K562 (cell line): ENCODE data around the gene CLCN6. TPM values are rescaled to one million over a fixed set of nuclear protein-coding genes. Genes with fewer than 3 reads are reported as not detected.

ENCODE experiments used
- ATAC-seq: fragments of 200-7000 bp; cut with Tn5 transposase; 3 replicates; pipeline ENCODE4 v1.9.1; 2020; ENCODE audit warnings: moderate library complexity
- BruUV-seq: library from RNA; stranded (reverse); fragments of 400-500 nt; replicated peaks from 2 replicates; lab custom pipeline; 2021; lab: Mats Ljungman, UMichigan
- CTCF ChIA-PET: fragments of 300-600 bp; formaldehyde crosslinking; extraction: SDS; loops from one replicate; lab custom pipeline; 2021; ENCODE audit warnings: low intra/inter-chr PET ratio; lab: Yijun Ruan, JAX
- POLR2A ChIA-PET: fragments of 300-600, 350-650 bp; sonication (Branson Sonifier 250); formaldehyde crosslinking; extraction: SDS; loops from one replicate; lab custom pipeline; 2021; ENCODE audit warnings: antibody characterized with exemption, inconsistent platforms; lab: Yijun Ruan, JAX
- DNase-seq, 4 experiments: peaks; one replicate each; pipeline versions ENCODE4 v3.0.0 to v3.0.0-alpha.2; 2011 to 2018; ENCODE audit warnings: low spot score in 3 of 4, mixed read lengths in 3 of 4; ENCODE audit errors: extremely low read depth in 1 of 4
- FAIRE-seq: peaks from 2 replicates; lab custom pipeline; 2011; peaks lifted over from hg19 to GRCh38; lab: Jason Lieb, UNC
- H2AFZ ChIP-seq: 2 replicates; pipeline ENCODE4 v1.6.0; 2011; ENCODE audit warnings: low read depth, low read length, control low read depth, inconsistent platforms
- H3K27ac ChIP-seq: fragments of 200-600 bp; 3 replicates; pipeline ENCODE4 v1.8.0; 2011; ENCODE audit warnings: low read depth, mild to moderate bottlenecking, control low read depth, inconsistent platforms, low read length, moderate library complexity, mixed read lengths; ENCODE audit errors: extremely low read depth
- H3K27me3 ChIP-seq, 2 experiments: fragments of 300-600 bp in 1 of 2; 2 replicates in 1 of 2; 3 replicates in 1 of 2; pipeline versions ENCODE4 v1.6.0 to v1.8.0; 2011; ENCODE audit warnings: inconsistent platforms in 2 of 2, low read length in 2 of 2, mild to moderate bottlenecking in 1 of 2, mixed read lengths in 1 of 2, moderate library complexity in 1 of 2; ENCODE audit not compliant: control insufficient read depth in 2 of 2, insufficient read depth in 2 of 2
- H3K36me3 ChIP-seq: fragments of 300-600 bp; 3 replicates; pipeline ENCODE4 v1.8.0; 2011; ENCODE audit warnings: mild to moderate bottlenecking, low read length, inconsistent platforms; ENCODE audit not compliant: control insufficient read depth, insufficient read depth
- H3K4me1 ChIP-seq, 2 experiments: fragments of 200-600 bp in 1 of 2; replicated peaks in 1 of 2; 2 replicates in 1 of 2; 3 replicates in 1 of 2; pipeline versions ENCODE4 v1.5.1 to v1.8.0; 2011; ENCODE audit warnings: inconsistent platforms in 2 of 2, low read length in 2 of 2, mild to moderate bottlenecking in 1 of 2, mixed read lengths in 1 of 2, moderate library complexity in 1 of 2; ENCODE audit not compliant: control insufficient read depth in 2 of 2, insufficient read depth in 2 of 2
- H3K4me2 ChIP-seq: 2 replicates; pipeline ENCODE4 v1.6.1; 2011; ENCODE audit warnings: low read length, control low read depth, inconsistent platforms, mixed read lengths; ENCODE audit not compliant: insufficient read depth
- H3K4me3 ChIP-seq: fragments of 200-600 bp; sonication (generic), shearing (Covaris generic); 2 replicates; pipeline ENCODE4 v1.5.1; 2016; ENCODE audit warnings: control low read depth, inconsistent platforms
- H3K79me2 ChIP-seq: fragments of 200-600 bp; 3 replicates; pipeline ENCODE4 v1.8.0; 2011; ENCODE audit warnings: low read length, inconsistent platforms; ENCODE audit not compliant: control insufficient read depth, insufficient read depth
- H3K9ac ChIP-seq, 2 experiments: 2 replicates each; pipeline versions ENCODE4 v1.6.0 to v1.6.1; 2011; ENCODE audit warnings: low read depth in 2 of 2, low read length in 2 of 2, control low read depth in 1 of 2, inconsistent platforms in 1 of 2, mild to moderate bottlenecking in 1 of 2, mixed read lengths in 1 of 2; ENCODE audit not compliant: insufficient read depth in 1 of 2
- H3K9me1 ChIP-seq: one replicate; pipeline ENCODE4 v1.6.0; 2011; ENCODE audit warnings: inconsistent platforms, mild to moderate bottlenecking, low read length, moderate library complexity; ENCODE audit not compliant: control insufficient read depth, insufficient read depth
- H3K9me3 ChIP-seq: replicated peaks from 2 replicates; pipeline ENCODE4 v1.5.1; 2011; ENCODE audit warnings: low read depth, low read length, inconsistent platforms; ENCODE audit not compliant: control insufficient read depth, insufficient read depth
- H4K20me1 ChIP-seq: replicated peaks from 2 replicates; pipeline ENCODE4 v1.6.1; 2011; ENCODE audit warnings: low read length, inconsistent platforms, mixed read lengths; ENCODE audit not compliant: control insufficient read depth, insufficient read depth
- FOXA3 ChIP-seq, 2 experiments: fragments of 450-650 bp in 1 of 2; sonication (generic) in 1 of 2; formaldehyde crosslinking; IDR thresholded peaks in 1 of 2; conservative IDR thresholded peaks in 1 of 2; 2 replicates each; pipeline versions ENCODE4 v1.4.0 to v1.8.0; 2020 to 2022; ENCODE audit warnings: mild to moderate bottlenecking in 2 of 2, missing genetic modification reagents in 1 of 2
- NR1H2 ChIP-seq: sonication (generic); formaldehyde crosslinking; IDR thresholded peaks from 2 replicates; pipeline ENCODE4 v1.4.0; 2020; ENCODE audit warnings: mild to moderate bottlenecking, missing genetic modification reagents
- PML ChIP-seq: IDR thresholded peaks from 2 replicates; pipeline ENCODE4 v1.6.1; 2012; ENCODE audit warnings: low read length, inconsistent platforms
- POLR2AphosphoS2 ChIP-seq: IDR thresholded peaks from 2 replicates; pipeline ENCODE4 v1.6.1; 2012; ENCODE audit warnings: low read length, improper control_type of control experiment
- ZBED1 ChIP-seq: IDR thresholded peaks from 2 replicates; pipeline ENCODE4 v1.6.1; 2014
- ZBTB49 ChIP-seq: sonication (generic); formaldehyde crosslinking; IDR thresholded peaks from 2 replicates; pipeline ENCODE4 v1.8.0; 2022; ENCODE audit warnings: missing genetic modification reagents, mild to moderate bottlenecking, borderline replicate concordance
- ZBTB7A ChIP-seq: IDR thresholded peaks from 2 replicates; pipeline ENCODE4 v1.6.1; 2011; ENCODE audit warnings: low read depth, mild to moderate bottlenecking, low read length, moderate library complexity, borderline replicate concordance; ENCODE audit not compliant: control insufficient read depth
- ZNF12 ChIP-seq: sonication (generic); formaldehyde crosslinking; IDR thresholded peaks from 2 replicates; pipeline ENCODE4 v1.4.0; 2020; ENCODE audit warnings: mild to moderate bottlenecking, missing genetic modification reagents
- ZNF324 ChIP-seq: fragments of 250-450 bp; sonication (Bioruptor Pico); IDR thresholded peaks from 2 replicates; pipeline ENCODE4 v1.4.0; 2020; ENCODE audit warnings: mild to moderate bottlenecking
- ZNF511 ChIP-seq: sonication (generic); formaldehyde crosslinking; IDR thresholded peaks from 2 replicates; pipeline ENCODE4 v1.8.0; 2022; ENCODE audit warnings: mild to moderate bottlenecking, missing genetic modification reagents
- WGBS: fragments of 100-300 bp; shearing (Covaris generic); methylation state at CpG from one replicate; pipeline ENCODE4 v1.1.6; 2016; ENCODE audit warnings: low coverage, mixed read lengths; ENCODE audit not compliant: insufficient coverage; ENCODE audit errors: missing lambda C conversion rate; 5-methylcytosine and 5-hydroxymethylcytosine counted together
- in situ Hi-C: fragments of 300-500 bp; cut with MboI; formaldehyde crosslinking; loops from 4 replicates; pipeline ENCODE4 v1.15.0; 2018; ENCODE audit warnings: inconsistent platforms, mixed read lengths
- intact Hi-C: fragments of 100-400 bp; cut with micrococcal nuclease; formaldehyde crosslinking; loops from 2 replicates; pipeline ENCODE4 v1.14.2; 2022
- polyA plus RNA-seq, 8 experiments: library from polyadenylated mRNA; depleted of rRNA in 4 of 8; stranded (reverse) in 5 of 8; unstranded in 3 of 8; fragments of >200 nt; fragmentation: Nextera tagmentation in 2 of 8; fragmentation: Illumina TruSeq in 1 of 8; extraction: Ambion mirVana in 2 of 8; extraction: Trizol in 1 of 8; gene quantifications; 2 replicates each; pipeline versions ENCODE4 v1.2.1 to v1.2.3, GENCODE V29; 2011 to 2014; ENCODE audit warnings: inconsistent platforms in 1 of 8, missing spikeins in 1 of 8
- total RNA-seq, 7 experiments: library from RNA; depleted of rRNA in 6 of 7; stranded (reverse); fragments of >200 nt in 6 of 7; fragmentation: Illumina TruSeq in 2 of 7; extraction: Trizol in 2 of 7; gene quantifications; 2 replicates each; pipeline versions ENCODE4 v1.2.1 to v1.2.3, GENCODE V29; 2011 to 2021; ENCODE audit warnings: low replicate concordance in 1 of 7

Gene CLCN6
- total and polyA plus RNA-seq, 9 of the 15 experiments (the other 6 are each of a cell fraction or from before 2014, with no cell fraction given), result 2.0 to 21.8 (median 13.6) TPM

- intact Hi-C loops (loop anchor here (5.0 kb wide), 1 partner anchor 182 kb away; the partner anchor contains the start of gene MFN2), in situ Hi-C loops (no loop called here)
- Histone ChIP-seq H2AFZ (no peak overlapping the region), H3K36me3 (peaks cover 54% of the 10 kb centered on the region), H3K27me3 (no peaks in the 10 kb centered on the region), H3K4me1 (peaks cover 70 to 72% of the 10 kb centered on the region in 2 experiments), H3K9me3 (no peaks in the 10 kb centered on the region), H4K20me1 (0 out of 2 replicates have a peak, but pooled peaks cover 5% of the 10 kb centered on the region), H3K4me2 (peak overlapping the region; percentile 92), H3K27ac (peak overlapping the region; percentile 100), H3K9ac (peak overlapping the region; percentile 71 to 89), H3K4me3 (peak overlapping the region; percentile 81; the same call in 1 of the 2 replicates), H3K79me2 (peaks cover 81% of the 10 kb centered on the region), H3K9me1 (no peaks in the 10 kb centered on the region)
- POLR2A ChIA-PET, result interaction anchor here (4.9 to 10.5 kb wide), 2 partner anchors 10 to 109 kb away, joined by 75 to 107 read pairs; no protein-coding TSS in a partner anchor
- no TSS peak for BruUV-seq
- 81% methylated on average over 8 of the region's 8 CpGs for WGBS
- CTCF ChIA-PET, result no interaction called here
- TF ChIP-seq ZNF12 (CRISPR knock-in tag) (peak; percentile 30; the same call in 1 of the 2 replicates), ZBTB7A (peak; percentile 31; the same call in 1 of the 2 replicates), ZNF324 (CRISPR knock-in tag) (no peak), ZNF511 (CRISPR knock-in tag) (0 out of 2 replicates have a peak, but pooled peaks have one; percentile 10), ZBTB49 (CRISPR knock-in tag) (no peak), NR1H2 (CRISPR knock-in tag) (0 out of 2 replicates have a peak, but pooled peaks have one; percentile 24), FOXA3 (CRISPR knock-in tag; conservative IDR thresholded peaks at IDR 0.05 in 1 of 2, IDR thresholded peaks at IDR 0.05 in 1 of 2) (0 out of 4 replicates have a peak, but pooled peaks of 1 of the 2 experiments have one; percentile 6), PML (no peak), ZBED1 (0 out of 2 replicates have a peak, but pooled peaks have one; percentile 5), POLR2AphosphoS2 (peak; percentile 67; the same call in 1 of the 2 replicates)
- FAIRE-seq, result no peak
- ATAC-seq, result no peak
- no peak for DNase-seq
Observed at GRCh38 chr1:11800391-11800755, 5.6 kb upstream of the CLCN6 start.
